HTR-8/SVneo (cell line): ENCODE data around the gene SMYD3.

ENCODE experiments used
- DNase-seq: peaks from one replicate; pipeline ENCODE4 v3.0.0; 2011; ENCODE audit warnings: low spot score, mixed read lengths; ENCODE audit not compliant: insufficient read length
- FAIRE-seq: peaks from 2 replicates; lab custom pipeline; 2011; peaks lifted over from hg19 to GRCh38; lab: Jason Lieb, UNC

SMYD3 gene

DNA sequence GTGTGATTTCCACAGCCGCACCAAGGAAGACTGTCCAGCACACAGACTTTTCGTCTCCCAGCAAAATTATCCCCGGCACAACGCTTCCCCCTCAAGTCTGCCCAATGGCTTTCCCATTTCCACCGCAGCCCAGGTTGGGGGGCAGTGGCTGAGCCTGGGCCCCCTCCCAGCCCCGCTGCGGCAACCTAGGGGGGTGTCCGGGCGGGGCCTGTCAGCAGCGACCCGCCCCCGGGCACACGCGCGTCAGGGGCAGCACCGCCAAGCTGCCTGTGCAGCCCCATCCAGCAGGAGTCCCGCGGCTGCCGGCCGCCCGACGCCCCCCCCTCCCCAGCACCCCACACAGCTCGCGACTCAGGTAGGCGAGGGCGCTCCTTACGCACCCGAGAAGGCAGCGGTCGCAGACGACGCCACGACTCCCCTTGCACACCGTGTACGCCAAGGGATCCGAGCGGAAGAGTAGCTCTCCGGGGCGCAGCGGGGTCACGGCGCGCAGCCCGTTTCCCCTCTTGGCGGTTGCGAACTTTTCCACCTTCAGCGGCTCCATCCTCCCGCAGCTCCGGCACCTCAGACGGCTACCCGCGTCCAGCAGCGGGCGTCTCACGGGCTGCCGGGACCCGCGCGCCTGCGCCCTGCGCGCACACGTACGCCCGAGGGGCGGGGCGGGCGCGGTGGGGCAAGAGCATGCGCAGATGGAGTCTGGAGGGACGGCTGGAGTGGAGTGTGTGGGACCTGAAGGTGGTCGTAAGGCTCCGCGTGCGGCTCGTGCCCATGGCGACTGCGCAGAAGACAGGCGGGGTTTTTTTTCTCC lies at the start of gene SMYD3:
Gene SMYD3 (minus strand): TSS at position 606 of the 808 bp plus-strand sequence.
- FAIRE-seq = peak; percentile 38
- peak; percentile 96 for DNase-seq

DNA sequence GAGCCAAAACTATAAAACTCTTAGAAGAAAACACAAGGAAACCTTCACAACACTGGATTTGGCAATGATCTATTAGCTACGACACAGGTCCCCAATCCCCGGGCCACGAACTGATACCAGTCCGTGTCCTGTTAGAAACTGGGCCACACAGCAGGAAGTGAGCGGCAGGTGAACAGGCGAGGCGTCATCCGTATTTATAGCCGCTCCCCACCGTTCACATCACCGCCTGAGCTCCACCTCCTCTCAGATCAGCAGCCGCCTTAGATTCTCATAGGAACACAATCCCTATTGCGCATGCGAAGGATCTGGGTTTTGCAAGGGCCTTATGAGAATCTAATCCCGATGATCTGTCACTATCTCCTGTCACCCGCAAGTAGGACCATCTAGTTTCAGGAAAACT lies 47.1 kb upstream of the SMYD3 start:
- DNase-seq = no peak
- FAIRE-seq = no peak

DNA sequence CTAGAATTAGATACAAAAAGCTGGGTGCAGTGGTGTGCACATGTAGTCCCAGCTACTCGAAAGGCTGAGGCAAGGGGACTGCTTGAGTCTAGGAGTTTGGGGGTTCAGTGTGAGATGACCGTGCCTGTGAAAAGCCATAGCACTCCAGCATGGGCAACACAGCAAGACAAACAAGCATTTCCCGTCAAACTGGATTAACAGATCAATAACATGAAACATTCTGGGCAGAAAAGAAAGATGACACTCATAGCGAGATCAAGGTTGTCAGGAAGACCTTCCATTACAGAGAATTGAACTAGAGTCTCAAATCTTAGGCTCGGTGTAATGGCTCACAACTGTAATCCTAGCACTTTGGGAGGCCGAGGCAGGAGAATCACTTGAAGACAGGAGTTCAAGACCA lies 45.0 kb upstream of the SMYD3 start:
- DNase-seq (no peak), FAIRE-seq (no peak)

DNA sequence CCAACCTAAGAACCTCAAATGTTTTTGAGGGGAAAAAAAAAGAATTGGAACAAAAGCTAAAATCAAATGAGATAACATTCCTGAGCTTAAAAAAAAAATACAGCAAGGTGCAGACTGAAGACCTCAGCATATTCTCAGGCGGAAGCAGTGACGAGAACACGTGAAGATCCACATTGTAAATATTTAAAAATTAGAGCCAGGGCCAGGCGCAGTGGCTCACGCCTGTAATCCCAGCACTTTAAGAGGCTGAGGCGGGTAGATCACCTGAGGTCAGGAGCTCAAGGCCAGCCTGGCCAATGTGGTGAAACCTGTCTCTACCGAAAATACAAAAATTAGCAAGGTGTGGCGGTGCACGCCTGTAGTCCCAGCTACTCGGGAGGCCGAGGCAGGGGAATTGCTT lies 43.3 kb upstream of the SMYD3 start:
- no peak for FAIRE-seq
- DNase-seq = no peak

DNA sequence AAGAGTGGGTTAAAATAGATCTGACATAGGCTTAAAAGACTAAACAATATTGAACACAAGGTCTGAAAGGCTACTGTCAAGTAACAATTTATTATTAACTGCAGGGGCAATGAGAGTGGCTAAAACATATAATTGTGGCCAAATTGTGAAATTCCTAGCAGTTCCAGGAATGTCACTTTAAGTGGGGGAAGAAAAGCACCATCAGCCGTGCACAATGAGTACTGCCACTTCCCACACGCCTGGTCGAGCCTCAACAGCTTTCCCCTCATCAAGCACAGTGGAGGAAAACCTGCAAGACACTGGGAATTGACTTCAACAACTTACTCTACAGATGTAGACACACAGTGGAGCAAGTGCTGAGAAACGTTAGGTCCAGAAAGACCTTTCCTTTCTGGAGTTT lies 42.6 kb upstream of the SMYD3 start:
- DNase-seq (no peak), FAIRE-seq (no peak)

DNA sequence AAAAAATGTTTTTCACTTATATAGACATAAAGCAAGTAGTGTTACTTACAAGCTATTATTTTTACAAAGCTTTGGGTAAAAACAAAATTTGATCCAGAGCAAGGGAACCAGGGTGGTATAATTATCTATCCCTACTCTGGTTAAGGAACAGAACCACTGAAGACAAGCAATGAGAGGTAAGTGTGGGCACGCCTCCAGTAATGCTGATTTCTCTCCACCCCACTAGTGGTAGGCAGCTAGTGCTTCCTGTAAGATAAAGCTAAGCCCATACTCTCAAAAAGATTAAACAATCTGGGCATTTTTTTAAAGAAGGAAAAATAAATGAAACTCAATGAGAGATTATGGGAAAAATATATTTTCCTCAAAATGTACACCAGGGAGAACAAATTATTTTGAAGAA lies 36.9 kb upstream of the SMYD3 start:
- FAIRE-seq = no peak
- no peak for DNase-seq

DNA sequence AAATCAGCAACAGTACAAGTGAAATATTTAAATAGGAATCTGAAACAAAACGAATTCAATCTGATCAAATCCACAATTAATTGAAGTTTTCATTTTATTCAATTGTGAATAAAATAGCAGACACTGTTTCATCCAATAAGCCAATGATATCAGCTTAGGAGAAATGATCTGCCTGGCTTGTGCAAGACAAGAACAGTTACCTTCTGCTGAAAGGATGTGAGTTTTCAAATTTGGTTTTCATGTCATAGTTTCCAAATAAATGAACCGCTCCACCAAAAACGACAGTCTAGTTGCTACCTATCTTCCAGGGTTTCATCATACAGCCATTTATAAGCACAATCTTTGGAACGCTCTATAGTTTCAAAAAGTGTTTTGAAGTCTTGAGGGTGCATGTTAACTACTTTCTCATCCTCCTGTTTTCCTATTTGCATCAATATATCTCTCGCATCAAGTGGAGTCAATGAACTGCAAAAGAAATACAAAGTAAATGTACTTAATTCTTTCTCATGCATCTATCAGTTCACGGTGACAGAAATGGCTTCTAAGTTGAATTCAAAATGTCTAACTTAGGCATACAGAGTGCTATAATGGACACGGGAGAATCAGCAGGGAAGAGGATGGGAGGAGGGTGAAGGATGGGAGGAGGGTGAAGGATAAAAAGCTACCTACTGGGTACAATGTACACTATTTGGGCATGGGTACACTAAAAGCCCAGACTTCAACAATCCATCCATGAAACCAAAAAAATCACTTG lies 33.8 kb upstream of the SMYD3 start:
- no peak for FAIRE-seq

DNA sequence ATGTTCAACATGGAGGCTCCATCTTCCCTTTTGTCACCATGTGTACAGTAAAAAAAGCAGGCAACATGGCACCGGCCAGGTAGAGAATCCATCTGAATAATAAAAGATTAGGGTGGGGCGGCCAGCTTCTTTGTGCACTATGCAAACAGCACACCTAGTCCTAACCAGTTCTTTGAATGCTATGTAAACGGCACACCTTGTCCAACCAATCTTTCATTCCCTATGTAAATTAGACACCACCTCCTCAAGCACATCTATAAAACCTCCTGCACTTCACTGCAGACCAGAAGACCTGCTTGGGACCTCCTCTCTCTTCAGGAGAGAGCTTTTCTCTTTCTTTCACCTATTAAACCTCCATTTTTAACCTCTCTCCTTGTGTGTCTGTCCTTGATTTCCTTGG lies 30.8 kb upstream of the SMYD3 start:
- DNase-seq = no peak
- no peak for FAIRE-seq

More for the DNA sequence above, 33.8 kb upstream of the SMYD3 start:
- no peak for DNase-seq

DNA sequence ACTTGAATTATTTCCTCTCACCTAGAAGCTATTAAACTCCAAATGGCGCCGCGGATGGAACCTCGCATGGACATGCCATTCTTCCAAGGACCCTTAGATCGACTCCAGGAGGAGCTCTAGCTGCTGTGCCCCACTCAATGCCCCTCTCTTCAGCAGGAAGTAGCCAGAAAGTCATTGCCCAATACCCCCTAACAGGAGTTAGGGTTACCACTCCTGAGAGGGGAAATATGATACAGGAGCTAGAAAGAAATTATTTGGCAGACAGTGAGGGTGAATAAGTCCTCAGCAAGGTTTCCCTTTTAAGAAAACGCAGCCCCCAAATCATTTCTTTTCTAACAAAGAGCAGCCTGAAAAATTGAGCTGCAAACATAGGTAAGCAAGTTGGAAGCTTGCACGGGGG lies 30.4 kb upstream of the SMYD3 start:
- DNase-seq (no peak), FAIRE-seq (no peak)

DNA sequence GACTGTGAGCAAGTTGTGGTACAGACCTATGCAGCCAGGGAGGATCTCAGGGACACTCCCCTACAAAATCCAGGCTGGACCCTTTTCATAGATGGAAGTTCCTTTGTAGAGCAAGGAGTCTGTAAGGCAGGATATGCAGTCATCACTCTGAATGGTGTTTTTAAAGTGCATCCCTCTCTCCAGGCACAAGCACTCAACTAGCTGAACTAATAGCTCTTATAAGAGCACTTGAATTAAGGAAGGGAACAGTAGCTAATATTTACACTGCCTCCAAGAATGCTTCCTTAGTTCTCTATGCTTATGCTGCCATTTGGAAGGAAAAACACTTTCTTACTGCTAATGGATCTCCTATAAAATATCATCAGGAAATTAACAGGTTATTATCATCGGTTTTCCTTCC lies 27.0 kb upstream of the SMYD3 start:
- DNase-seq (no peak), FAIRE-seq (no peak)

DNA sequence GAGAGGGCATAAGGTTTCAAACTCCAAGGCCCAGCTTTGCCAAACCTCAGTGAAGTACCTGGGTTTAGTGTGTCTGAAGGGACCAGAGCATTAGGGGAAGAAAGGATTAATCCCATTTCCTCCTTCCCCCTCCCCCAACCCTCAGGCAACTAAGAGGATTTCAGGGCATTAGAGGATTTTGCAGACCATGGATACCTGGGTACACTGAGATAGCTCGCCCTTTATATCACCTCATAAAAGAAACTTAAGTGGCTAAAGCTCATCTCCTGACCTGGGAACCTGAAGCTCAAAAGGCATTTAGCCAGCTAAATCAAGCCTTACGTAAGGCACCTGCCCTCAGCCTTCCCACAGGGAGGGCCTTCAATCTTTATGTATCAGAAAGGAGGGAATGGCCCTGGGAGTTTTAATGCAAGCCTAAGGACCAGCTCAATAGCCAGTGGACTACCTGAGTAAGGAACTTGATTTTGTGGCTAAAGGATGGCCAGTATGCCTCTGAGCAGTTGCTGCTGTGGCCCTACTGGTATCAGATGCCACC lies 26.4 kb upstream of the SMYD3 start:
- FAIRE-seq = no peak

DNA sequence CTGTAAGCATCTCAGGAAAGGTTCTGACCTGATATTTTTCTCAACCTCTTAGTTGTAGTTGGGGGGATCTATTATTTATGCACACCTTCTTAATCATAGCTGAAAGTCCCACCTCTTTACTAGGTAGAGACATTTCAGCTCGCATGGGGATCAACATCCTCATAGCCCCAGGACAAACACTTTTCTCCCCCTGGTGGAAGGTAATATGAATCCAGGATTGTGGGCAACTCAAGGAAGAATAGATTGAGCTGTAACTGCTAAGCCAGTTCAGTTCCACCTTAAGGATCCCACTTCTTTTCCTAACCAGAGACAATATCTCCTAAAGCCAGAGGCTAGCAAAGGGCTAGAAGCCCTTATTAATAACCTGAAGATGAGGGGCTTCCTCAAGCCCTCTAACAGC lies 25.4 kb upstream of the SMYD3 start:
- no peak for FAIRE-seq
- DNase-seq = no peak

More for the DNA sequence above, 26.4 kb upstream of the SMYD3 start:
- no peak for DNase-seq

DNA sequence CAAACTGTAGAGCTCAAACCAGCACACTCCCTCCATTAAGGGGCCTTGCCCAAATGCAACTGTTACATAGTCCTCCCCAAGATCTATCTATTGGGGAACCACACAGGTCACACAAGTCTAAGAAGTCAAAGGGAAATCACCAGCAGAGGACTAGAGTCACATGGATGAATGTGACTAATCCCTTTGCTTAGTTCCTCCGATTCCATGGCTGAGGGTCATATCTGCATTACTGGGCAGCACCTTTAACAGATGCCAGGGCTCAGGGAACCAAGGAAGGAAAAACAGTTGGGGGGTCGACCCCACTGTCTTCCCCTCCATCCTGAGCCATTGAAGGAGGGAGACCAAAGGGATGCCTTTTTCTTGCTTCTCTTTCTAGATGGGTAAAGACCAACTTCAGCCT lies 23.4 kb upstream of the SMYD3 start:
- no peak for FAIRE-seq
- DNase-seq = no peak

DNA sequence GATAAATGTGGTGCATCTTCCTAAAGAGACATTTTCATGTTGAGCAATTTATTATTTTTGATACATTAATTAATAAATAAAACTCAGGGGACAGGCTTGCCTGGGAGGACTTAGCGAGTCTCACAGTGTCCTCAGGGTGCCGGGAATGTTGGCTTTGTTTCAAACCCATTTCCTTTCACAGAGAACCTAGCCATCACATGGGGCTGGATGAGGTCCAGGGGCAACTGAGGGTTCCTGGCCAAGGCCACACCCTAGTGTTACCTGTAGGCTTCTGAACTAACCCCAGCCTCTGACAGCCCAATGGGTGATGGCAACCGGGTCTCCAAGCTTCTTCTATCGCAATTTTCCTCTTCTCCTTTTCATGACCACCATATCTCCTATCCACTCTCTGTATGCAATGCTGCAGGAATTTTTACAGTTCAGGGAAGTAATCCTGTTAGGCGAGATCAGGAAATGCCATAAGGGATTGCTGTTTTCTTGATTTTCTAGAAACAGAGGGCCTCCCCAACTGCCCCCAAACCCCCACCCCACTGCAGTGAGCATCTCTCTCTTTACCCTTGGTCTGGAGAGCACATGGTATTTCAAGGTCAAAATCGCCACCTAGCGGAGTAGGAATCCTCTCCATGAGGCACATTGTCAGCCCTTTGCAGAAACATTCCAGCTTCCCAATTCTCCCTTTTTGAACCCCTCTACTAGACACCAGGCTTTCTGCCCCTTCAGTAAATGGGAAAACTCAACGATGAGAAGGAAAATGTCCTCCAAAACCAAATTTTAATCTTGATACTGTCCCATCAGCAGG lies 22.1 kb upstream of the SMYD3 start:
- no peak for DNase-seq
- FAIRE-seq = no peak

DNA sequence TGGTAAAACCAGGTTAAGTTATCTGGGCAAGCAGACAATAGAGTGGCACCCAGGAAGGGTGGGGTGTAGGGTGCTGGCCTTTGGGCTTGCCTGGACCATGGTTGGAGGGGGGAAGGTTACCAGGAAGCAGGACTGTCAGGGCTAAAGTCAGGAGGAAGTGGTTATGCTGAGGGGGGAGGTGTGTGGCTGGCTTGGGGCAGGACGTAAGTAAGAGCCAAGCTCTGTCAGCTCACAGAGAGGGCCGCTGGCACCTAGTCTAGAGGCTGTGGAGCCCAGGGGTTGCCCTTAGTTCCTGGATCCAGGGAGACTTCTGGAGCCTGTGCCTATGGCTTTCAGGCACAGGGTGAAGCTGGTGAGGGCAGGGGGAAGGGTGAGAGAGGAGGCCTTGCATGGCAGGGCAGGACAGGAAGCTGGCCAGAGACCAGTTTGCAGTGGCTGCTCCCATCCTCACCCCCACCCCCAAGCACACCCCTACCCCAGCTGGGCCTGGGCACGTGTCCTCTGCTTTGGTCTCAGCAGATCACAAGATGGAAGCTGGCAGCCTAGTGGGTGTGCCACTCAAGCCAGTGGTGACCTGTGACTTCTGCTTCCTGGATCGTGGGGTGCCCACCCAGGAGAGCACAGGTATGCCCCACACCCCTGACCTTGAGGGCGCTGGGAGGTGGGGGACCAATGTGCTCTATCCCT lies 20.5 kb upstream of the SMYD3 start:
- FAIRE-seq = no peak

DNA sequence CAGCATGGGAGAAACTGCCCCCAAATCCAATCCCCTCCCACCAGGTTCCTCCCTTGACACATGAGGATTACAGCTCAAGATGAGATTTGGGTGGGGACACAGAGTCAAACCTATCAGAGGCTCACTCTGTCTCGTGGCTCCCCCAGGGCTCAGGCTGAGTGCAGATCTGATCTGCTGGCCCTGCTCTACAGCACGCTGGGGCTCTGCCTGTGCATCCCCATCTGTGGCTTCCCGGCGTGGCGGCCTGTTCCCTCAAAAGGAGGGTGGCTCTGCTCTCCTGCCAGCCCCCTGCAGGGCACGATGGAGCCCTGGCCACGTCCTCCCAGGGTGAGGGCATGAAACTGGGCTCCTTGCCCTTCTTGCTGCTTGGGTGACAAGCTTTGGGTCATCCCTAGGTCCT lies 19.8 kb upstream of the SMYD3 start:
- DNase-seq = no peak
- no peak for FAIRE-seq

More for the DNA sequence above, 20.5 kb upstream of the SMYD3 start:
- DNase-seq = no peak

DNA sequence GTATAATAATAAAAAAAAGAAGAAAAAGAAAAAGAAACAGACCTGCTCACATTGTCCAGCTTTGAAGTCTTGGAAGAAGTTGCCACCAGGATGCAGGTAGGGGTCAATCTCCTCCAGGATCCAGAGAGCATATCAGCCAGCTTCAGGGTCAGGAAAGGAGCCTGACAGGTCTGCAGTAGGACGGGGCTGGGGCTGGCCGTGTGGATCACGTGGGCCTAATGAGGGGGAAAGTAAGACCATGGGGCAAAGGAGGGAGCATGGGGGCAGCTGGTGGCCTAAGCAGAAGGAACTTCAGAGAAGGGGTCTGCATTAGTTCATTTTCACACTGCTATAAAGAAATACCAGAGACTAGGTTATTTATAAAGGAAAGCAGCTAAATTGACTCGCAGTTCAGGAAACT lies 19.3 kb upstream of the SMYD3 start:
- FAIRE-seq = no peak

DNA sequence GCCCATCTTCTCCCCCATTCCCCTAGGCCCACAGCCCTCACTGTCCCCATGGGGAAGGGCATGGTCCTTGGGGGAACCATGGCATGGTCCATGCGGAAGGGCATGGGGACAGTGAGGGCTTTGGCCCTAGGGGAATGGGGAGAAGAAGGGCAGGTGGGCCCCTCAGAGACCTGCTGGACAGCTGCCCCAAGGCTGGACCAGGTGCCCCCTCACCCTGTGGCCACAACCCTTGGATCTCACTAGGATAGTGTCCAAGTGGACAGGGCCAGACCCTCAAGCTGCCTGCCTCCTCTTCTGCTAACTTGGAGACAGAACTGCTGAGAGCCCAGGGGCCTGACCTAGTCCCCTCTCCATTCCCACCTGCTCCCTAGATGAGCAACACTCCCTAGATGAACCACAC lies 12.4 kb upstream of the SMYD3 start:
- FAIRE-seq = no peak
- no peak for DNase-seq

More for the DNA sequence above, 19.3 kb upstream of the SMYD3 start:
- DNase-seq = no peak

DNA sequence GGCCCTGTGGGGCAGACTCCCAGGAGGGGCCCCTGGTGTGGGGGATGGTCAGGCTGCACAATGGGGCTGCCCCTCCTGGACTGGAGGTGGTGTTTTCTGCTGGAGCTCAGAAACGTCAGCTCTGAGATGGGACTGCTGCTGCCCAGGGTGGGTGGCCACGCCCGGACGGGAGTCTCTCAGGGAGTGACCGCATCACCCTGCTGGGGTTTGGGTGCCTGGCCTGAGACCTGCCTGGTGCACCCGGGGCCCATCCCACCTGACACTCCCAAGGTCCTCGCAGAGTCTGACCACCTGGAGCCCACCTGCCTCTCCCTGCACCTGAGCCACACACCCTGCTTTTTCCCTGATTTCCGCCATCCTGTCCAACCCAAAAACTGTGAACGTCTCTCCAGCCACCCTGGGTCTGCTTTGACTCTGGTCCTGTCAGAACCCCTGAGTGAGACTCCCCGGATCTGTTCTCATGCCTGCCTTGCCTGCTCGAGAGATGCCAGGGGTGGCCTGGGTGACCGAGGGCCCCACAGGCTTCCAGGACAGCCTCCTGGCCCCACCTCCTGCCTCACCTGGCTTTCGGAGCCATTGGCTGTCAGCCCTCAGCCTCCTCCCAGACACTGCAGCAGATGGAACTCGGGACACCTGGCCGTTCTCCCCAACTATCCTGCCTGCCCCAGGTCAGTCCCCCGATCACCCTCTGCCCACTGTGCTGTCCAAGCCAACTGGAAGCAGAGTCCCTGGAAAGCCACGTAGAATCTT lies 11.6 kb upstream of the SMYD3 start:
- no peak for DNase-seq
- no peak for FAIRE-seq
